GM23338 (cell line): ENCODE measurements around the gene AK2. TPM values are rescaled to one million over a fixed set of nuclear protein-coding genes. Genes with fewer than 3 reads are reported as not detected.

Source experiments
- ATAC-seq: fragments of 200-7000 bp; cut with Tn5 transposase; 3 replicates; pipeline ENCODE4 v1.9.1; 2020
- DNase-seq: peaks from one replicate; pipeline ENCODE4 v3.0.0-alpha.2; 2015; ENCODE audit warnings: low spot score
- H2AFZ ChIP-seq: fragments of 200-600 bp; sonication (generic); 2 replicates; pipeline ENCODE4 v1.8.0; 2016; ENCODE audit warnings: antibody characterized with exemption, mild to moderate bottlenecking, moderate library complexity
- H3F3A ChIP-seq: fragments of 200-600 bp; sonication (generic); replicated peaks from 2 replicates; pipeline ENCODE4 v1.8.0; 2017; ENCODE audit warnings: antibody characterized with exemption, mixed run types, low read depth
- H3K27ac ChIP-seq: fragments of 200-600 bp; sonication (generic); 2 replicates; pipeline ENCODE4 v1.6.1; 2016; ENCODE audit warnings: low read depth
- H3K27me3 ChIP-seq: fragments of 200-600 bp; sonication (generic); 2 replicates; pipeline ENCODE4 v1.8.0; 2016; ENCODE audit warnings: mild to moderate bottlenecking, mixed run types, moderate library complexity; ENCODE audit not compliant: insufficient read depth
- H3K36me3 ChIP-seq: fragments of 200-600 bp; sonication (generic); 2 replicates; pipeline ENCODE4 v1.8.0; 2016; ENCODE audit warnings: mild to moderate bottlenecking; ENCODE audit not compliant: insufficient read depth
- H3K4me1 ChIP-seq: fragments of 200-600 bp; sonication (generic); 2 replicates; pipeline ENCODE4 v1.8.0; 2016; ENCODE audit warnings: mild to moderate bottlenecking, moderate library complexity; ENCODE audit not compliant: insufficient read depth
- H3K4me2 ChIP-seq: fragments of 200-600 bp; sonication (generic); 2 replicates; pipeline ENCODE4 v1.7.1; 2017; ENCODE audit warnings: mixed run types
- H3K4me3 ChIP-seq: fragments of 200-600 bp; sonication (generic); 2 replicates; pipeline ENCODE4 v1.6.1; 2016; ENCODE audit warnings: mixed run types
- H3K79me2 ChIP-seq: fragments of 200-600 bp; sonication (generic); replicated peaks from 2 replicates; pipeline ENCODE4 v1.8.0; 2017; ENCODE audit warnings: mild to moderate bottlenecking; ENCODE audit not compliant: insufficient read depth
- H3K9me2 ChIP-seq: fragments of 200-600 bp; sonication (generic); 2 replicates; pipeline ENCODE4 v1.8.0; 2017; ENCODE audit not compliant: insufficient read depth
- H4K20me1 ChIP-seq: fragments of 200-600 bp; sonication (generic); replicated peaks from 2 replicates; pipeline ENCODE4 v1.8.0; 2017; ENCODE audit warnings: mild to moderate bottlenecking; ENCODE audit not compliant: insufficient read depth
- H3K27ac Mint-ChIP-seq: 2 replicates; pipeline ENCODE4 v1.8.0; 2020; ENCODE audit warnings: inconsistent platforms, mild to moderate bottlenecking, moderate library complexity, mixed read lengths
- H3K27me3 Mint-ChIP-seq: 3 replicates; pipeline ENCODE4 v1.8.0; 2022; ENCODE audit warnings: low read depth, mild to moderate bottlenecking, moderate library complexity, mixed read lengths, inconsistent platforms; ENCODE audit not compliant: insufficient read depth, poor library complexity
- H3K36me3 Mint-ChIP-seq: 3 replicates; pipeline ENCODE4 v1.8.0; 2021; ENCODE audit warnings: low read depth, mild to moderate bottlenecking, inconsistent platforms, moderate library complexity, mixed read lengths
- H3K4me1 Mint-ChIP-seq: 3 replicates; pipeline ENCODE4 v1.8.0; 2020; ENCODE audit warnings: mild to moderate bottlenecking, inconsistent platforms, mixed read lengths
- H3K4me3 Mint-ChIP-seq: 3 replicates; pipeline ENCODE4 v1.8.0; 2021; ENCODE audit warnings: moderate library complexity, mild to moderate bottlenecking, inconsistent platforms, mixed read lengths
- H3K9me3 Mint-ChIP-seq: 3 replicates; pipeline ENCODE4 v1.8.0; 2020; ENCODE audit warnings: moderate library complexity, mild to moderate bottlenecking, inconsistent platforms, mixed read lengths
- CREB1 ChIP-seq: fragments of 250-450 bp; sonication (Bioruptor Pico); IDR thresholded peaks from 2 replicates; pipeline ENCODE4 v1.5.0; 2020; ENCODE audit warnings: low read depth, mild to moderate bottlenecking, moderate library complexity
- EZH2 ChIP-seq: fragments of 200-600 bp; sonication (generic); IDR thresholded peaks from one replicate; pipeline ENCODE4 v1.8.0; 2017; ENCODE audit warnings: antibody characterized with exemption, mild to moderate bottlenecking, low read depth; ENCODE audit not compliant: unreplicated experiment
- EZH2phosphoT487 ChIP-seq: fragments of 200-600 bp; sonication (generic); IDR thresholded peaks from one replicate; pipeline ENCODE4 v1.8.1; 2018; ENCODE audit warnings: antibody characterized with exemption; ENCODE audit not compliant: unreplicated experiment
- JUNB ChIP-seq: IDR thresholded peaks from one replicate; pipeline ENCODE4 v1.6.1; 2016; ENCODE audit warnings: antibody characterized with exemption; ENCODE audit not compliant: unreplicated experiment
- NANOG ChIP-seq: IDR thresholded peaks from 2 replicates; pipeline ENCODE4 v1.6.1; 2016; ENCODE audit warnings: antibody characterized with exemption, borderline replicate concordance
- POLR2AphosphoS5 ChIP-seq: IDR thresholded peaks from 2 replicates; pipeline ENCODE4 v1.6.1; 2016; ENCODE audit warnings: antibody characterized with exemption, low read depth
- STAT1 ChIP-seq: IDR thresholded peaks from one replicate; pipeline ENCODE4 v1.6.1; 2016; ENCODE audit warnings: antibody characterized with exemption; ENCODE audit not compliant: unreplicated experiment
- ZNF114 ChIP-seq: fragments of 250-450 bp; sonication (Bioruptor Pico); IDR thresholded peaks from 2 replicates; pipeline ENCODE4 v1.5.0; 2020; ENCODE audit warnings: mild to moderate bottlenecking, moderate library complexity
- ZNF331 ChIP-seq: fragments of 250-450 bp; sonication (Bioruptor Pico); IDR thresholded peaks from 2 replicates; pipeline ENCODE4 v1.5.0; 2020; ENCODE audit warnings: low read depth, mild to moderate bottlenecking, moderate library complexity
- polyA plus RNA-seq: library from polyadenylated mRNA; unstranded; fragments of >200 nt; fragmentation: Nextera tagmentation; extraction: Ambion mirVana; gene quantifications from 2 replicates; pipeline ENCODE4 v1.2.1, GENCODE V29; 2016
- total RNA-seq: library from RNA; depleted of rRNA; stranded (reverse); fragments of >200 nt; shearing (Covaris generic); gene quantifications from 2 replicates; pipeline ENCODE4 v1.2.3, GENCODE V29; 2014
- TF ChIP-seq, protein P1 (sequence below): fragments of 250-450 bp; sonication (Bioruptor Pico); IDR thresholded peaks from 2 replicates; pipeline ENCODE4 v1.5.0; 2020; ENCODE audit warnings: mild to moderate bottlenecking, moderate library complexity
- TF ChIP-seq, protein P2 (sequence below), 2 experiments: fragments of 200-600 bp in 1 of 2; sonication (generic) in 1 of 2; conservative IDR thresholded peaks; 2 replicates each; pipeline versions ENCODE4 v1.5.1 to v1.6.1; 2016 to 2017; ENCODE audit warnings: antibody characterized with exemption in 2 of 2, low read depth in 2 of 2, mild to moderate bottlenecking in 2 of 2, moderate library complexity in 1 of 2
- TF ChIP-seq, protein P3 (sequence below): IDR thresholded peaks from one replicate; pipeline ENCODE4 v1.6.1; 2018; ENCODE audit warnings: antibody characterized with exemption; ENCODE audit not compliant: unreplicated experiment
- TF ChIP-seq, protein P4 (sequence below): IDR thresholded peaks from 2 replicates; pipeline ENCODE4 v1.6.1; 2016; ENCODE audit warnings: antibody characterized with exemption

AK2 gene
- total and polyA plus RNA-seq, 2 experiments from 2014 or later = 125 to 142 TPM

DNA sequence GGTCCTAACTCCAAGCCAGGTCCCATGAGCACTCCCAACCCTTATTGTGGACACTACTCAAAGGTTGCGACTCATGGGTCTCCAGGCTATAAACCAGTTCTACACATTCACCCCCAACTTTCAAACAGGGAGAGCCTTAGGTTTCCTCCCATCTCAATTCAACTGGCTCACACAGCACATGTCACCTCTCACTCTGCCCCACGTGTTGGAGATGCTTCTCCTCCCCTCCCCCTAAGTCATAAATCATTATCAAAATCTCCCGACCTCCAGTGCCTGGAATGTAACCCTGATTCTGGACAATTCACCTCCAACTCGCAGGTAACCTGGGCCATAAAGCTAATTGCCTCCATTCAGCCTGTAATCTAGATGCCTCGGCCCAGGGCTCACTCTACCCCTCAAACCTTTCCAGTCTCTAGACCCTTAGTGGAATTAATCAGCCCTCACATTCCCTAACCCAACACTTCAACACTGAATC lies 595 bp downstream of the AK2 start:
- DNase-seq (peak; percentile 26), ATAC-seq (peak; percentile 34)
- Histone ChIP-seq H3K79me2 (peaks cover 54% of the 10 kb centered on the region), H3K4me2 (peak overlapping the region; percentile 92), H4K20me1 (peaks cover 39% of the 10 kb centered on the region), H3K9me2 (no peaks in the 10 kb centered on the region; the same call in 1 of the 2 replicates), H3K4me1 (peaks cover 11% of the 10 kb centered on the region), H3K27me3 (peaks cover 8% of the 10 kb centered on the region), H2AFZ (peak overlapping the region; percentile 83), H3K4me3 (peak overlapping the region; percentile 97), H3K36me3 (no peaks in the 10 kb centered on the region), H3F3A (no peaks in the 10 kb centered on the region; the same call in 1 of the 2 replicates), H3K27ac (no peak overlapping the region)
- no peak for TF ChIP-seq STAT1
- TF ChIP-seq, protein P1, sequence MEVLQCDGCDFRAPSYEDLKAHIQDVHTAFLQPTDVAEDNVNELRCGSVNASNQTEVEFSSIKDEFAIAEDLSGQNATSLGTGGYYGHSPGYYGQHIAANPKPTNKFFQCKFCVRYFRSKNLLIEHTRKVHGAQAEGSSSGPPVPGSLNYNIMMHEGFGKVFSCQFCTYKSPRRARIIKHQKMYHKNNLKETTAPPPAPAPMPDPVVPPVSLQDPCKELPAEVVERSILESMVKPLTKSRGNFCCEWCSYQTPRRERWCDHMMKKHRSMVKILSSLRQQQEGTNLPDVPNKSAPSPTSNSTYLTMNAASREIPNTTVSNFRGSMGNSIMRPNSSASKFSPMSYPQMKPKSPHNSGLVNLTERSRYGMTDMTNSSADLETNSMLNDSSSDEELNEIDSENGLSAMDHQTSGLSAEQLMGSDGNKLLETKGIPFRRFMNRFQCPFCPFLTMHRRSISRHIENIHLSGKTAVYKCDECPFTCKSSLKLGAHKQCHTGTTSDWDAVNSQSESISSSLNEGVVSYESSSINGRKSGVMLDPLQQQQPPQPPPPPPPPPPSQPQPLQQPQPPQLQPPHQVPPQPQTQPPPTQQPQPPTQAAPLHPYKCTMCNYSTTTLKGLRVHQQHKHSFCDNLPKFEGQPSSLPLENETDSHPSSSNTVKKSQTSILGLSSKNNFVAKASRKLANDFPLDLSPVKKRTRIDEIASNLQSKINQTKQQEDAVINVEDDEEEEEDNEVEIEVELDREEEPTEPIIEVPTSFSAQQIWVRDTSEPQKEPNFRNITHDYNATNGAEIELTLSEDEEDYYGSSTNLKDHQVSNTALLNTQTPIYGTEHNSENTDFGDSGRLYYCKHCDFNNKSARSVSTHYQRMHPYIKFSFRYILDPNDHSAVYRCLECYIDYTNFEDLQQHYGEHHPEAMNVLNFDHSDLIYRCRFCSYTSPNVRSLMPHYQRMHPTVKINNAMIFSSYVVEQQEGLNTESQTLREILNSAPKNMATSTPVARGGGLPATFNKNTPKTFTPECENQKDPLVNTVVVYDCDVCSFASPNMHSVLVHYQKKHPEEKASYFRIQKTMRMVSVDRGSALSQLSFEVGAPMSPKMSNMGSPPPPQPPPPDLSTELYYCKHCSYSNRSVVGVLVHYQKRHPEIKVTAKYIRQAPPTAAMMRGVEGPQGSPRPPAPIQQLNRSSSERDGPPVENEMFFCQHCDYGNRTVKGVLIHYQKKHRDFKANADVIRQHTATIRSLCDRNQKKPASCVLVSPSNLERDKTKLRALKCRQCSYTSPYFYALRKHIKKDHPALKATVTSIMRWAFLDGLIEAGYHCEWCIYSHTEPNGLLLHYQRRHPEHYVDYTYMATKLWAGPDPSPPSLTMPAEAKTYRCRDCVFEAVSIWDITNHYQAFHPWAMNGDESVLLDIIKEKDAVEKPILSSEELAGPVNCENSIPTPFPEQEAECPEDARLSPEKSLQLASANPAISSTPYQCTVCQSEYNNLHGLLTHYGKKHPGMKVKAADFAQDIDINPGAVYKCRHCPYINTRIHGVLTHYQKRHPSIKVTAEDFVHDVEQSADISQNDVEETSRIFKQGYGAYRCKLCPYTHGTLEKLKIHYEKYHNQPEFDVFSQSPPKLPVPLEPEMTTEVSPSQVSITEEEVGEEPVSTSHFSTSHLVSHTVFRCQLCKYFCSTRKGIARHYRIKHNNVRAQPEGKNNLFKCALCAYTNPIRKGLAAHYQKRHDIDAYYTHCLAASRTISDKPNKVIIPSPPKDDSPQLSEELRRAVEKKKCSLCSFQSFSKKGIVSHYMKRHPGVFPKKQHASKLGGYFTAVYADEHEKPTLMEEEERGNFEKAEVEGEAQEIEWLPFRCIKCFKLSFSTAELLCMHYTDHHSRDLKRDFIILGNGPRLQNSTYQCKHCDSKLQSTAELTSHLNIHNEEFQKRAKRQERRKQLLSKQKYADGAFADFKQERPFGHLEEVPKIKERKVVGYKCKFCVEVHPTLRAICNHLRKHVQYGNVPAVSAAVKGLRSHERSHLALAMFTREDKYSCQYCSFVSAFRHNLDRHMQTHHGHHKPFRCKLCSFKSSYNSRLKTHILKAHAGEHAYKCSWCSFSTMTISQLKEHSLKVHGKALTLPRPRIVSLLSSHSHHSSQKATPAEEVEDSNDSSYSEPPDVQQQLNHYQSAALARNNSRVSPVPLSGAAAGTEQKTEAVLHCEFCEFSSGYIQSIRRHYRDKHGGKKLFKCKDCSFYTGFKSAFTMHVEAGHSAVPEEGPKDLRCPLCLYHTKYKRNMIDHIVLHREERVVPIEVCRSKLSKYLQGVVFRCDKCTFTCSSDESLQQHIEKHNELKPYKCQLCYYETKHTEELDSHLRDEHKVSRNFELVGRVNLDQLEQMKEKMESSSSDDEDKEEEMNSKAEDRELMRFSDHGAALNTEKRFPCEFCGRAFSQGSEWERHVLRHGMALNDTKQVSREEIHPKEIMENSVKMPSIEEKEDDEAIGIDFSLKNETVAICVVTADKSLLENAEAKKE (CRISPR knock-in tag) = no peak
- TF ChIP-seq, protein P2, sequence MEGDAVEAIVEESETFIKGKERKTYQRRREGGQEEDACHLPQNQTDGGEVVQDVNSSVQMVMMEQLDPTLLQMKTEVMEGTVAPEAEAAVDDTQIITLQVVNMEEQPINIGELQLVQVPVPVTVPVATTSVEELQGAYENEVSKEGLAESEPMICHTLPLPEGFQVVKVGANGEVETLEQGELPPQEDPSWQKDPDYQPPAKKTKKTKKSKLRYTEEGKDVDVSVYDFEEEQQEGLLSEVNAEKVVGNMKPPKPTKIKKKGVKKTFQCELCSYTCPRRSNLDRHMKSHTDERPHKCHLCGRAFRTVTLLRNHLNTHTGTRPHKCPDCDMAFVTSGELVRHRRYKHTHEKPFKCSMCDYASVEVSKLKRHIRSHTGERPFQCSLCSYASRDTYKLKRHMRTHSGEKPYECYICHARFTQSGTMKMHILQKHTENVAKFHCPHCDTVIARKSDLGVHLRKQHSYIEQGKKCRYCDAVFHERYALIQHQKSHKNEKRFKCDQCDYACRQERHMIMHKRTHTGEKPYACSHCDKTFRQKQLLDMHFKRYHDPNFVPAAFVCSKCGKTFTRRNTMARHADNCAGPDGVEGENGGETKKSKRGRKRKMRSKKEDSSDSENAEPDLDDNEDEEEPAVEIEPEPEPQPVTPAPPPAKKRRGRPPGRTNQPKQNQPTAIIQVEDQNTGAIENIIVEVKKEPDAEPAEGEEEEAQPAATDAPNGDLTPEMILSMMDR (conservative IDR thresholded peaks at IDR 0.05; ENCODE audit: low read depth in 2 of 2) = no peak
- TF ChIP-seq JUNB = no peak
- TF ChIP-seq EZH2 = no peak
- TF ChIP-seq CREB1 (CRISPR knock-in tag) = no peak
- TF ChIP-seq, protein P3, sequence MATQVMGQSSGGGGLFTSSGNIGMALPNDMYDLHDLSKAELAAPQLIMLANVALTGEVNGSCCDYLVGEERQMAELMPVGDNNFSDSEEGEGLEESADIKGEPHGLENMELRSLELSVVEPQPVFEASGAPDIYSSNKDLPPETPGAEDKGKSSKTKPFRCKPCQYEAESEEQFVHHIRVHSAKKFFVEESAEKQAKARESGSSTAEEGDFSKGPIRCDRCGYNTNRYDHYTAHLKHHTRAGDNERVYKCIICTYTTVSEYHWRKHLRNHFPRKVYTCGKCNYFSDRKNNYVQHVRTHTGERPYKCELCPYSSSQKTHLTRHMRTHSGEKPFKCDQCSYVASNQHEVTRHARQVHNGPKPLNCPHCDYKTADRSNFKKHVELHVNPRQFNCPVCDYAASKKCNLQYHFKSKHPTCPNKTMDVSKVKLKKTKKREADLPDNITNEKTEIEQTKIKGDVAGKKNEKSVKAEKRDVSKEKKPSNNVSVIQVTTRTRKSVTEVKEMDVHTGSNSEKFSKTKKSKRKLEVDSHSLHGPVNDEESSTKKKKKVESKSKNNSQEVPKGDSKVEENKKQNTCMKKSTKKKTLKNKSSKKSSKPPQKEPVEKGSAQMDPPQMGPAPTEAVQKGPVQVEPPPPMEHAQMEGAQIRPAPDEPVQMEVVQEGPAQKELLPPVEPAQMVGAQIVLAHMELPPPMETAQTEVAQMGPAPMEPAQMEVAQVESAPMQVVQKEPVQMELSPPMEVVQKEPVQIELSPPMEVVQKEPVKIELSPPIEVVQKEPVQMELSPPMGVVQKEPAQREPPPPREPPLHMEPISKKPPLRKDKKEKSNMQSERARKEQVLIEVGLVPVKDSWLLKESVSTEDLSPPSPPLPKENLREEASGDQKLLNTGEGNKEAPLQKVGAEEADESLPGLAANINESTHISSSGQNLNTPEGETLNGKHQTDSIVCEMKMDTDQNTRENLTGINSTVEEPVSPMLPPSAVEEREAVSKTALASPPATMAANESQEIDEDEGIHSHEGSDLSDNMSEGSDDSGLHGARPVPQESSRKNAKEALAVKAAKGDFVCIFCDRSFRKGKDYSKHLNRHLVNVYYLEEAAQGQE = no peak
- TF ChIP-seq, protein P4, sequence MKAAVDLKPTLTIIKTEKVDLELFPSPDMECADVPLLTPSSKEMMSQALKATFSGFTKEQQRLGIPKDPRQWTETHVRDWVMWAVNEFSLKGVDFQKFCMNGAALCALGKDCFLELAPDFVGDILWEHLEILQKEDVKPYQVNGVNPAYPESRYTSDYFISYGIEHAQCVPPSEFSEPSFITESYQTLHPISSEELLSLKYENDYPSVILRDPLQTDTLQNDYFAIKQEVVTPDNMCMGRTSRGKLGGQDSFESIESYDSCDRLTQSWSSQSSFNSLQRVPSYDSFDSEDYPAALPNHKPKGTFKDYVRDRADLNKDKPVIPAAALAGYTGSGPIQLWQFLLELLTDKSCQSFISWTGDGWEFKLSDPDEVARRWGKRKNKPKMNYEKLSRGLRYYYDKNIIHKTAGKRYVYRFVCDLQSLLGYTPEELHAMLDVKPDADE = no peak
- TF ChIP-seq NANOG = no peak
- TF ChIP-seq POLR2AphosphoS5 = no peak
- no peak for TF ChIP-seq EZH2phosphoT487
- TF ChIP-seq ZNF114 (CRISPR knock-in tag) = no peak
- no peak for TF ChIP-seq ZNF331 (CRISPR knock-in tag)
- peaks cover 10% of the 10 kb centered on the region for H3K9me3 Mint-ChIP-seq
- peaks cover 6% of the 10 kb centered on the region for H3K27me3 Mint-ChIP-seq
- peak overlapping the region; percentile 36 for H3K27ac Mint-ChIP-seq
- peaks cover 10% of the 10 kb centered on the region; the same call in 2 of the 3 replicates for H3K4me1 Mint-ChIP-seq
- peaks cover 16% of the 10 kb centered on the region; the same call in 2 of the 3 replicates for H3K36me3 Mint-ChIP-seq
- H3K4me3 Mint-ChIP-seq = peak overlapping the region; percentile 88
